ENCODE measurements around the gene PRICKLE2. TPM values are rescaled to one million over a fixed set of nuclear protein-coding genes. Genes with fewer than 3 reads are reported as not detected.

The PRICKLE2 gene
- total RNA-seq, 1 experiment from 2014 or later: 0.65 TPM

GRCh38 chr3:64216274-64217147, 8.8 kb downstream of the PRICKLE2 start:
- Histone ChIP-seq H3K36me3 (no peaks in the 10 kb centered on the region), H3K4me3 (no peak overlapping the region), H3K27me3 (no peaks in the 10 kb centered on the region), H3K9me3 (replicated peaks) (no peaks in the 10 kb centered on the region), H3K27ac (no peak overlapping the region), H3K4me1 (no peaks in the 10 kb centered on the region)
- no peak for DNase-seq

GRCh38 chr3:64215559-64215958, 9.7 kb downstream of the PRICKLE2 start:
- no peaks in the 10 kb centered on the region for H3K27me3 ChIP-seq
- no peak overlapping the region for H3K27ac ChIP-seq
- no peaks in the 10 kb centered on the region for H3K9me3 ChIP-seq (replicated peaks)

DNA sequence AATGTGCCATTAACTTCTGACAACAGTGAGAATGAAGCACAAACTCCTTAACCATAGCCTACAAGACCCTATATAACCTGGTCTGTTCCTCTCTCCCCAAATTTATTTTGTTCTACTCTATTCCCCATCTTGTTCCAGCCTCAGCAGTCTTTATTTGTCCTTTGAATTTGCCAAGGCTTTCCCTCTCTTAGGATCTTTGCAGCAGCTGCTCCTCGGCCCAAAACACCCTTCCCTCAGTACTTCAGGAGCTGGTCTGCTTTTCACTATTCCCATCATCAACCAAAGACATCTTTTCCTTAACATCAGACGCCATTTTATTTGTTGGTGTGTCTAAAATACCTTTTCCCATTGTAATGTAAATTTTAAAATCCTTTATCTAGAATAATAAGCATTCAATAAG, 10.2 kb downstream of the PRICKLE2 start:
- Histone ChIP-seq H3K27me3 (no peaks in the 10 kb centered on the region), H3K4me3 (no peak overlapping the region), H3K4me1 (no peaks in the 10 kb centered on the region), H3K27ac (no peak overlapping the region), H3K9me3 (replicated peaks) (no peaks in the 10 kb centered on the region), H3K36me3 (no peaks in the 10 kb centered on the region)
- DNase-seq: no peak

More at GRCh38 chr3:64215559-64215958, 9.7 kb downstream of the PRICKLE2 start:
- Histone ChIP-seq H3K36me3 (no peaks in the 10 kb centered on the region), H3K4me1 (no peaks in the 10 kb centered on the region), H3K4me3 (no peak overlapping the region)
- DNase-seq: no peak

- Histone ChIP-seq H3K9me3 (replicated peaks) (no peaks in the 10 kb centered on the region), H3K27me3 (no peaks in the 10 kb centered on the region), H3K36me3 (no peaks in the 10 kb centered on the region), H3K4me1 (no peaks in the 10 kb centered on the region), H3K27ac (no peak overlapping the region), H3K4me3 (peak overlapping the region; percentile 40)
- DNase-seq: no peak
Observed at GRCh38 chr3:64214381-64215018, 10.8 kb downstream of the PRICKLE2 start.

GRCh38 chr3:64213962-64214379, 11.3 kb downstream of the PRICKLE2 start:
- Histone ChIP-seq H3K27ac (no peak overlapping the region), H3K4me1 (no peaks in the 10 kb centered on the region), H3K9me3 (replicated peaks) (no peaks in the 10 kb centered on the region), H3K4me3 (peak overlapping the region; percentile 40), H3K36me3 (no peaks in the 10 kb centered on the region), H3K27me3 (no peaks in the 10 kb centered on the region)
- peak; percentile 56 to 64 for DNase-seq

GRCh38 chr3:64213224-64213878, 11.9 kb downstream of the PRICKLE2 start:
- Histone ChIP-seq H3K27me3 (no peaks in the 10 kb centered on the region), H3K9me3 (replicated peaks) (no peaks in the 10 kb centered on the region), H3K4me1 (no peaks in the 10 kb centered on the region), H3K27ac (no peak overlapping the region), H3K36me3 (no peaks in the 10 kb centered on the region), H3K4me3 (no peak overlapping the region)
- no peak for DNase-seq

- Histone ChIP-seq H3K4me1 (no peaks in the 10 kb centered on the region), H3K9me3 (replicated peaks) (no peaks in the 10 kb centered on the region), H3K27ac (no peak overlapping the region), H3K27me3 (no peaks in the 10 kb centered on the region), H3K4me3 (no peak overlapping the region), H3K36me3 (no peaks in the 10 kb centered on the region)
- DNase-seq: no peak
Observed at GRCh38 chr3:64209866-64210621, 15.2 kb downstream of the PRICKLE2 start.

DNA sequence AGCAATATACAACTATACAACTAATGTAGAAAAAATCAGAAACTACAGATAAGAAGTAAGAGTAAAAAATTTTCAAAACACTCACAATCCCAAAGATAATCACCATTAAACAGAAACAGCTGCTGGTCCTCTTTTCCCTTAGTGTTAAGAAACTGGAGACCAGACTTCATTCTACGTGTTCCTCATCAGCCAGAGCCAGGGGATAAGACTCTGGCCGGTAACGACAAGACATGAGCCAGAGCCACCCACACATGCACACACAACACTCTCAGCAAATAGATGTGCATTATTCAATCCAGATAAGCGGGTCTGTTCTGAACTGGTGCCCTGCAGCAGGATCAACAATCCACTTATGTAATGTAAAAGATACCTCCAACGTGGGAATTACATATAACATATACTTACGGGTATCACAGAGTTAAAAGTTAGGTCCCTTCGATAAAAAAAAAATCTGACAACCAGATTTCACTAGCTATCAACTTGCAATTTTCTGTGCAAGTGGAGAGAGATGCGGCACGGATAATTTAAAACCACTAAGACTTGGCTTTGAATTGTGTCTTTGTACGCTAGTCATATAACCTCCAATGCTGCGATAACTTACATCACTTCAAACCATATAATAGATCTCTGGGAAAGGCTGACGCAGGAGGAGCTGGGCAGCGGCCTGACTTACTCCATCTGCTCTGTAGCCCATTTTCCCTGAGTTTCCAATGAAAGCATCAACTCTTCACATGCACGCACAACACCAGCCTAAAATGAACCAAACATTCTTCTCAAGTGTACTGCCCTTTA, 17.8 kb downstream of the PRICKLE2 start:
- no peaks in the 10 kb centered on the region for H3K36me3 ChIP-seq
- no peak overlapping the region for H3K4me3 ChIP-seq
- H3K27ac ChIP-seq: no peak overlapping the region
- no peaks in the 10 kb centered on the region for H3K4me1 ChIP-seq
- peak in 1 of 2 experiments; percentile 13 for DNase-seq
- H3K9me3 ChIP-seq (replicated peaks): no peaks in the 10 kb centered on the region
- H3K27me3 ChIP-seq: no peaks in the 10 kb centered on the region

DNA sequence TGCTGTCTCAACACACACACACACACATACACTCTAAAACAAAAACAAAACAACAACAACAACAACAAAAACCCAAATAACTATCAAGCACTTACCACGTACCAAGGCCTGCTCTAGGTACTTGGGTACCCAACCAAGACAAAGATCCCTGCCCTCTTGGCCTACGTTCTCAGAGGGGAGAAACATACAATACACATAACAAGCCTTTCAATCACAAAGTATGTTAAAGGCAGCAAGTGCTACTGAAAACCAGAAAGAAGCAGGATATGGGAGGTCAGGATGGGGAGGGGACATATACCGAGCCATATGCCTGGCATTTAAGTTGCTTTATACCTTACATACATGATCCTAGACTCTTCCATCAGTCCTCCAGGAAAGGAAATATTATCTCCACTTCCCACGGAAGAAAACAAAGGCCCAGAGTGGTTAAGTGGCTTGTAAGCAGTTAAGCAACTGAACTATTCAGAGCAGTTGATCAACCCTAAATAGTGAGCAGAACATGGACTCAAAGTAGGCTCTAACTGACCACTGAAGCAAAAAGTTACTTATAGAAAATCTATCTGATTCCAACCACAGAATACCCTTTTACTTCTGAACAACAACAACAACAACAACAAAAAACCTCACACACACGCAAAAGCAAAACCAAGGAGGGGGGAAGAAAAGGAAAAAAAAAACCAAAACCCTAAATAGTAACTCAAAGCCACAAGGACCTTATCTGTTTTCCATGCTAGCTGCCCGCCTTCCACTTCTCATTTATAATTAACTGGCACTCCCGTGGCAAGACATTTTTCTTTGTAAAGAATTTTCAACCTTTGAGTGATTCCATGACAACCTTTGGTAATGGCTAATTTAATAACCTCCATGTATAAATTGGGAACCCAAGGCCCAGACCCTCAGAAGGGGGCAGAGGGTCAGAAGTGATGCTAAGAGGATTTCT, 21.0 kb downstream of the PRICKLE2 start:
- no peak for DNase-seq
- H3K4me1 ChIP-seq: no peaks in the 10 kb centered on the region
- no peaks in the 10 kb centered on the region for H3K36me3 ChIP-seq
- H3K27me3 ChIP-seq: no peaks in the 10 kb centered on the region
- no peaks in the 10 kb centered on the region for H3K9me3 ChIP-seq (replicated peaks)
- no peak overlapping the region for H3K4me3 ChIP-seq
- H3K27ac ChIP-seq: no peak overlapping the region

GRCh38 chr3:64203216-64203615, 22.1 kb downstream of the PRICKLE2 start:
- Histone ChIP-seq H3K9me3 (replicated peaks) (no peaks in the 10 kb centered on the region), H3K4me3 (no peak overlapping the region), H3K27me3 (no peaks in the 10 kb centered on the region), H3K27ac (no peak overlapping the region), H3K36me3 (no peaks in the 10 kb centered on the region), H3K4me1 (no peaks in the 10 kb centered on the region)
- no peak for DNase-seq

- Histone ChIP-seq H3K27ac (no peak overlapping the region), H3K4me3 (no peak overlapping the region), H3K27me3 (no peaks in the 10 kb centered on the region), H3K4me1 (no peaks in the 10 kb centered on the region), H3K9me3 (replicated peaks) (no peaks in the 10 kb centered on the region), H3K36me3 (no peaks in the 10 kb centered on the region)
- no peak for DNase-seq
Observed at GRCh38 chr3:64199932-64200331, 25.3 kb downstream of the PRICKLE2 start.

- H3K36me3 ChIP-seq: no peaks in the 10 kb centered on the region
- H3K9me3 ChIP-seq (replicated peaks): no peaks in the 10 kb centered on the region
- H3K27ac ChIP-seq: no peak overlapping the region
- H3K4me3 ChIP-seq: no peak overlapping the region
- H3K4me1 ChIP-seq: no peaks in the 10 kb centered on the region
- no peaks in the 10 kb centered on the region for H3K27me3 ChIP-seq
- no peak for DNase-seq
Observed at GRCh38 chr3:64196236-64196929, 28.9 kb downstream of the PRICKLE2 start.

GRCh38 chr3:64195789-64196188, 29.5 kb downstream of the PRICKLE2 start:
- no peaks in the 10 kb centered on the region for H3K9me3 ChIP-seq (replicated peaks)
- DNase-seq: no peak
- no peak overlapping the region for H3K27ac ChIP-seq
- no peak overlapping the region for H3K4me3 ChIP-seq
- H3K36me3 ChIP-seq: no peaks in the 10 kb centered on the region
- H3K27me3 ChIP-seq: no peaks in the 10 kb centered on the region
- H3K4me1 ChIP-seq: no peaks in the 10 kb centered on the region

Measured in SJCRH30 (cell line).